KG1 (cell line): ENCODE measurements around the gene AADAC.
"Not testable (repeated sequence)": the region's sequence is repeated elsewhere in the genome, so short reads cannot be mapped to it uniquely, and the experiment has no call there.

Experiments used
- DNase-seq: peaks from one replicate; lab custom pipeline; 2025; lab: John Stamatoyannopoulos, UW

The AADAC gene, protein sequence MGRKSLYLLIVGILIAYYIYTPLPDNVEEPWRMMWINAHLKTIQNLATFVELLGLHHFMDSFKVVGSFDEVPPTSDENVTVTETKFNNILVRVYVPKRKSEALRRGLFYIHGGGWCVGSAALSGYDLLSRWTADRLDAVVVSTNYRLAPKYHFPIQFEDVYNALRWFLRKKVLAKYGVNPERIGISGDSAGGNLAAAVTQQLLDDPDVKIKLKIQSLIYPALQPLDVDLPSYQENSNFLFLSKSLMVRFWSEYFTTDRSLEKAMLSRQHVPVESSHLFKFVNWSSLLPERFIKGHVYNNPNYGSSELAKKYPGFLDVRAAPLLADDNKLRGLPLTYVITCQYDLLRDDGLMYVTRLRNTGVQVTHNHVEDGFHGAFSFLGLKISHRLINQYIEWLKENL

DNA sequence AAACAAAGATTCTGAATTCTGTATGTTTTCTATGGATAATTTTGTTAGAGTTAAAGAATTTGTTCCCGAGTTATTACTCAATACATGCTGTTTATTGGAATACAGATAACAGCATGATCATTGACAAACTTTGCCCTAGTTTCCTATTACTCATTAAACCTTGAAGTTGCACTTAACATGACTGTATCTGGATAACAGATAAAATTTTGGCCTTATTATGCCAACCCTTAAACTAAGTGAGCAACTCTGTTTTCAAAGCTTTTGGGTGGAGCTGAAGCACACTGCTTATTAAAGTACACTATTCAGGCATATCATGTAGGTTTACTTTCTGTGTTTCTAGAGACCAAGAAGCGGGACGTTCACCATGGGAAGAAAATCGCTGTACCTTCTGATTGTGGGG is at the start of gene AADAC:
TSS of gene AADAC (plus strand) at position 318 of the 400 bp plus-strand sequence. CDS start at position 365, 47 bp downstream.
- DNase-seq, result no peak

DNA sequence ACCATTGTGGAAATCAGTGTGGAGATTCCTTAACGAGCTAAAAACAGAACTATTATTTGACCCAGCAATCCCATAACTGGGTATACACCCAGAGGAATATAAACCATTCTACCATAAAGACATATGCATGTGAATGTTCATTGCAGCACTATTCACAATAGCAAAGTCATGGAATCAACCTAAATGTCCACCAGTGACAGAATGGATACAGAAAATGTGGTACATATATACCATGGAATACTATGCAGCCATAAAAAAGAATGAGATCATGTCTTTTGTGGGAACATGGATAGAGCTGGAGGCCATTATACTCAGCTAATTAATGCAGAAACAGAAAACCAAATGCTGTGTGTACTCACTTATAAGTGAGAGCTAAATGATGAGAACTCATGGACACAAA is 49.2 kb upstream of the AADAC start:
- not testable (repeated sequence) for DNase-seq

DNA sequence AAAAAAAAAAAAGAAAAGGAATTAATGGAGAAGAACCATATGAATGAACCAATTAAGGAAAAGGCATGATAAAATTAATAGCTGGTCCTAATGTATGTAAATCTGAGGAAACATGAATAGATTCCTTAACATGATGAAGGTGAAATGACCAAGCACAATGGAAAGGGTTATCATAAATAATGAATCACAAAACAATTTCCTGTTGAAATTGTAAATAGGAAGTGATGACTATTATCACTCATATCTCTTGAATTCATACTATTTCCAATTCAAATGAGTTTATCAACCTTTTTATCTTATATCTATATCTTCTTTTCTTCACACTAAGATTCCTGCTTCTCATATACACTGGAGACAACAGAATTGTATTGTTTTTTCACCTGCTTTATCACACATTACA is 48.2 kb upstream of the AADAC start:
- no peak for DNase-seq

DNA sequence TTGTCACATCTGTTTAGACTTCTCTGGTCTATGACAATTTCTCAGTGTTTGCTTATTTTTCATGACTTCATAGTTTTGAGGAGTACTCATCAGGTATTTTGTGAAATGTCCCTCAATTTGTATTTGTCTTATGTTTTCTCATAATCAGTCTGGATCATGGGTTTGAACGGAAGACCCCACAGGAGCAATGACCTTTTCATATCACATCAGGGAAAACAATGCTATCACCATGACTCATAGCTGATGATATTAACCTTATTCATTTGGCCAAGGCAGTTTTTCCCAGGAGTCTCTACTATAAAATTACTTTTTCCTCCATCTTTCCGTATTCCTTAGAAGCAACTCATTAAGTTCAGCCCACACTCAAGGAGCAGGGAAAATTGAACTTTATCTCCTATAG is 47.5 kb upstream of the AADAC start:
- no peak for DNase-seq

DNA sequence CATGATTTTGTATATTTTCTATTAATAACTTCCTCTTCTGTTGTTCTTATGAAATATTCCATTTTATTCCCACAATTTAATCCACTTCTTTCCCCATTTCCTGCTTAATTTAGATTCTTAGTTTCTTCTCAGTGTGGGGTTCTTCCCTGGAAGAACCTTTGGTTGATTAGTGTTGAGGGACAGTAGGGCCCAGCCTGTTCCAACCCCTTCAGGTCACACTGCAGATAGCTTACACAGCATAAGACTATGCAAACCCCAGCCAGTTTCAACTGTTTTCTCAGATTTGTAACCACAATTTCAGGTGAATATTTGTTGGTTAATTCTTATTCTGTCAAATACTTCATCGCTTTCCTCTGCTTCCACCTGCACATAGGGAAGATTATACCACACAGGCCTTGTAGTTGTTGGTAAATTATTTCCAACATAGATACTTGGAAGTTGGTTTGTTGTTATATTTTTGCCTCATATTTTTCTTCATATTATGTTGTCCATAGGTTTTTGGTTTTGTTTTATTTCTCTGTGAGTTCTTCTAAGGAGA is 45.5 kb upstream of the AADAC start:
- DNase-seq, result no peak

DNA sequence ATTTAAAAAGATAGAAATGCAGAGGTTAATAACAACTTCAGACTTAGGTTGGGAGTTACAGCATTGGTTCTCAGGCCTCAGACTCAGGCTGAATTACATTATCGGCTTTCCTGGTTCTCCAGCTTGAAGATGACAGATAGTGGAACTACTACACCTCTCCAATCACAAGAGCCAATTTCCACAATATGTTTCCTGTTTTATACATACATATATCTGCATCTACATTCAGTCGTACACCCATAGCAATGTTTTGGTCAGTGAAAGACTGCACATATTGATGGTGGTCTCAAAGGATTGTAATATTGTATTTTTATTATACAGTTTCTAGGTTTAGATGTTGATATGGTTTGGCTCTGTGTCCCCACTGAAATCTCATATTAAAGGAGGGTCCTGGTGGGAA is 44.7 kb upstream of the AADAC start:
- DNase-seq, result no peak

DNA sequence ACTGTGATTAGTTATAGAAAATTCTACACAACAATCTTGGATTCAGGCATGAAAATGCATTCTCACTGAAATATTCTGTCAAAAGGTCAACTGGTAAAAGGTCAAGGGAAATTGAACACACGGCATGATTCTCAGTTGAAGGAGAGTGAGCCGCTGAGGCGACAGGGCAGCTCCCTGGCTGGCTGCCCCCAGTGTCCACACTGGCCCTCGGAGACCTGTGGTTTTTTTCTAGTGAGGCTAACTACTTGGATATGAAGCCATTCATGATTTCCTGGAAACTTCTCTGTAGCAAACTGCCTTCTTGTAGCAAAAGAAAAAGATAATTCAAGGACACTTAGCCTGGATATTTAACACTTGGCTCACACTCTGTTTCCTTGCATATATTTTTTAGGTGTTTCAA is 43.0 kb upstream of the AADAC start:
- DNase-seq, result no peak

DNA sequence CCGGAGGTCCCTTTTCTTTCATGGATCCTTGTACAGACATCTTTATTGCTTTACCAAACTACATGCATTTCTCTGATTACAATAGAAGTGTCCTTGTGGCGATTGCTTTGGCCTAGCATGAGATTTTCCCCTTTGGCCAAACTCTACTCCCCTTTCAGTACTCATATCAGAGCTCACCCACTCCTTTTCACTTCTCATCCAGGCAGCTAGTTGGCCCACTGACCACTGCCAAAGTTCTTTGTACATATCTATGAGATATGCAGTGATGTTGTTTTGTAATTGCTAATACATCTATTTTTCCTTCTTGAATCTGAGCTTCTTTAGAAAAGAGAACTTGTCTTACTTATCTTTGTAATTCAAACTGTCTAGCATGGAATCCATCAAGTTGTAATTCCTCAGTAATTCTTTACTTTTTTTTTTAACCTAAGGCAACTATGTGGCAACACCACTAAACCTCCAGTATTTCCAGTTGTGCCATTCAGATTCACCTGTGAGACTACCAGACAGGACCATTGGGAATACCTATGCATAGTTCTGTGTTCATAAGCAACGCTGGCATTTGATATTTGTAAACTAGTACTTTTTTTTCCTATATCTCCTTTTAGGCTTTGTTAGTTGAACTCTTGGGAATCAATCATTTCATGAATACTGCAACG is 41.0 kb upstream of the AADAC start:
- DNase-seq, result no peak

DNA sequence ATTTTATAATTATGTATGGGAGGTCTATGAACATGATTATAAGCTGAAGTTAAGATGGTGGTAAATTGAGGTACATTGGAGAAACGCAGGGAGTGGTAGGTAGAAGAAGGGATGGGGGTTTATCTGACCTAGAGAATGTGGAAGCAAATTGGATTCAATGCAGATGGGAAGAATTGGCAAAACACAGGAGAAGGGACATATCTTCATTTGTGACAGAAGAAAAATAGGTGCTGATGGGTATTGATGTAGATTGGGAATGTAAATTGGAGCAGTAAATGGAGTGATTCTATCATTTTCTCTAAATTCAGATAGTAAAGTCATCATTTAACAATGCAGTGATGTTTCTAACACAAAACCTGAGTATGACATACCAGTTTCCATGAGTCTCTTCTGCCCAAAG is 39.7 kb upstream of the AADAC start:
- no peak for DNase-seq

DNA sequence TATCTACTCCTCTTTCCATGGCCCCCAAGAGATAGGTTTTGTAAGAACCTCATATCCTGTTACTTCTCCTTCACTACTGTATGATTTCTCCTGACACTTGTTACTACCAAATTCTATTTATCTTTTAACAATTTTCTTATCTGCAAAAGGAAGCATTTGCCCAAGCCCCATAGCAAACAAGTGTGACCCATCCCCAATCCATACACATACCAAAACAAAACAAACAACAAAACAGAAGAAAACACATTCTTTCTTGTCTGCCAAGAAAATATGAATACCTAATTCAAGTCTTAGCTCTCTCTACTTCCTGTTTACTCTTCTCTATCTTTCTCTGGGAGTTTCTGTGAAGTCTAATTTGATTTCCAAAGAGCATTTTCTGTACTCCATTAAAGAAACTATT is 39.0 kb upstream of the AADAC start:
- DNase-seq, result no peak

DNA sequence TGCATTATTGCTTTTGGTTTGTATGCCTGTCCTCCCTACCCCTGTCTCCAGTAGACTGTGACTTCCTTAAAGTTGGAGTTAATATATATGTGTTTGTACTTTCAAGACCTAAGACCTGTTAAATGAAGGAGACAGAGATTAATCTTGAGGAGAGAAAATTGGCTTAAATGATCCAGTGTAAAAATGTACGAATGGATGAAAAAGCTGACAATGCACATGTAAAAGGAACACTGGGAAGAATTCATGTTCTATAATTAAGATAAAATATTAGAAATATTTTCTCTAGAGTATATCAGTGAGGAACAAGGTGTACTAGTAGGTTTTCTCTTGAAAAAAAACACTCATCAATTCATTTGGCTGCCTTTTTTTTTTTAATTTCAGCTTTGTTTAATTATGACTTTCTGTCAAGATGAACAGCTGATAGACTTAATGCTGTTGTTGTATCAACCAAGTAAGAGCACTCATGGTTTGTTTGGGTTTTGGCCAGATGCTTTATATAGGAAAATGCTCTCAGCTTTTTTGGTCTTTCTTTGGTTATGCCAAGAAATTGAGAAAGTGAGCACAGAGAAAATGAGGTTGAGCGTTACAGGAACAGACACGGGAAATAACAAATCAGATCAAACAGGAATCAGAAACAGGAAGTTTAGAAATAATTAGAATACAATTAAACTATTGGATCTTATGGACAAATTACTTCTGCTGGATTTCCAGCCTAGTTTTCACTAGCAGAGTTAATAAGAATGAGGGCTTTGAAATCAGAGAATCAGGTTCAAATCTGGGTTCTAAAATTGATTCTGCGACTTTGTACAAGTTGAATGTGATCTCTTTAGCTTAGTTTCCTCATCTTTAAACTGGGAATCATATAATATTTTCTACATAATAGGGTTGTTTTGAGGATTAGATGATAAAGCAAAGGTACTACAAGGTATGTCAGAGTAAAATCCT is 38.3 kb upstream of the AADAC start:
- no peak for DNase-seq

DNA sequence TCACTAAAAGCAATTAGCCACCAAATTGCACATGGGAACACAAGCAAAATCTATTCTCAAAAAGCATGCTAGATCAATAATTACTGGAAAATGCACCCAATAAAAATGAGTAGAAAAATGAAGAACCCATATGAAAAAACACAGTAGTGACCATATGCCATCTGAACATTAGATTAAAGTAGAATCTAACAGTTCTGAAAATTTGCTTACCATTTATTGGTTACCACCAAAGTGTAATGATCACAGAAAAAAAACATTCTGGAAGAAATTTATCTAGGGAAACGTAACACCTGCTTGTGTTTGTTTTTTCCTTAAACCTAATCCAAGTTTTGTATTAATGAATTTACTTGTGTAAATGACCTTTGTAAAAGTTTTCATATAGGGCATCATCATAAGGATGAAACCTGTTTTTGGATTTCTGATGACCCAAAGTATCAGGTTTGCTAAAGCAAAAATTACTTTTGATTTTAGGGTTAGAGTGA is 37.6 kb upstream of the AADAC start:
- DNase-seq, result no peak

DNA sequence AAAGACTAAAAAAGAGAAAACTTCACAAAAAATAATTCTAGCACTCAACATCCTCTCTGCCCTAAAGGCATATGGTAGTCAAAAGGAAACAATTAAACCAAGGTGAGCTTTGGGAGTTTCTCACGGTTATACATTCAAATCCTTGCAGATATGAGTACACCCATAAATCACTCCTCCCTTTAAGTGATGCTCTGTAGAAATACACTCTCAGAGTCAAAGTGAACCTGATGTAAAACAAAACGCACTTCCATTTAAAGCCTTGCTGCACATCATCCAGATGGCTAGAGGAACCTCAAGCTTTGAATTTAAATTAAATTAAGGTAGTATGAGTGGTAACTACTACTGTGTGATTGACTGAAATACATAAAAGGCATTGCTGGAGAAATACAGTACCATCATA is 36.0 kb upstream of the AADAC start:
- DNase-seq, result no peak

DNA sequence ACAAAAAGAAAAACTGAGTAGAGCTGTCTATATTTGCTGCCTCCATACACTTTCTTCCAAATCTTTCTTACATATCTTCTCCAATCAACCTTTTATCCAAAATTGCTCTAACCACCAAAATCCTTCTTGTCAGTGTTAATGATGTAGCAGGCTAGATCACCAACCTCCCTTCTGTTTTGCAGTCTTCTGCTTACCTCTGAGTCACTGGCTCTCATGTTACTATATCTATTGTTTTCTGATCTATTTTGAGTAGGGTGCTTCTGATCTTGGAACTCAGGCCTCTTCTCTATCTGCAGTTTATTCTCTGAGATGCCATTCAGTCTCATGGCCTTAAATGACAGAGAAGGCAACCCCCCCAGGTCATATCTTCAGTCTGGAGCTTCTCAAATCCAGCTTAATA is 26.3 kb upstream of the AADAC start:
- DNase-seq, result no peak

DNA sequence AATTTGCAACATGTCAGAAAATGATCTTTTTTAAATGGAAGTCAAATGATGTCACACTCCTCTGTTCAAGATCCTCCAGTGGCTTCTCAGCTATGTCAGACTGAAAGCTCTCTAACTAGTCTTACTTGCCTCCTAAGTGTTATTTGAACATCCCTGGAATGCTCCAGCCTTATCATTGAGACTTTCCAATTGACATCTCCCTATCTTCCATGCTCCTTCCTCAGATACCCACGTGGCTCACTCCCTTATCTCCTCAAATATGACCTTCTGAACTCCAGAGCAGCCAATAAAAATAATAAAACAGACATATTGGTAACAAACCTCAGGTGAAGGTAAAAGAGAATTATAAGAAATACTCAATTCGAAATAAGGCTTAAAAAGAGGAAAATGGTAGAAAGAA is 25.5 kb upstream of the AADAC start:
- no peak for DNase-seq

DNA sequence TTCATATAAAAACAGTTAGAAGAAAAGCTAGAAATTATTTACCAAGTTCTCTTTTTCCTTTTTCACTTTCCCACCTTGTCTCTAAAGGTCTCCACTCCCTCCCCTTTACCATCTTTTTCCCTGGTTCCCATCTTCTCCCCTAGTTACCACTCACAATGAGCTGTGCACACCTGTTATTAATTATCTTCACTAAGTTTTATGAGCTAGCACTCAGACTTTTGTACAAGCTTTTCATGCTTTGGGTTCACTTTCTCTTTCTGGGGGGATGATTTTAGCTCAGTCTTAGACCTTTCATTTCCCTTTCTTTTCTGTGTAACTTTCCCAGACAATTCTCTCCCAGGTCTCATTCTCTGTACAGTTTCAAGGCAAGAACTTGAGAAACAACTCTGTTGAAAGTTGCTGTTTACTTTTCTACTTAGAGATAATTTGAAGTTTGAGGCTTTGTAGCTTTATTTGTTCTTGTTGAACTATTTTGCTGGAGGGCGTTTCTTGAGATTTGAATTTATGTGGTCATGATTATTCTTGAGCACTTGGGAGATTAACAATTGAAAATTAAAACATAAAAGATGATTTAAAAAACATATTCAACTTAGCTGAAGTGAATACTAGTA is 24.0 kb upstream of the AADAC start:
- DNase-seq, result no peak

DNA sequence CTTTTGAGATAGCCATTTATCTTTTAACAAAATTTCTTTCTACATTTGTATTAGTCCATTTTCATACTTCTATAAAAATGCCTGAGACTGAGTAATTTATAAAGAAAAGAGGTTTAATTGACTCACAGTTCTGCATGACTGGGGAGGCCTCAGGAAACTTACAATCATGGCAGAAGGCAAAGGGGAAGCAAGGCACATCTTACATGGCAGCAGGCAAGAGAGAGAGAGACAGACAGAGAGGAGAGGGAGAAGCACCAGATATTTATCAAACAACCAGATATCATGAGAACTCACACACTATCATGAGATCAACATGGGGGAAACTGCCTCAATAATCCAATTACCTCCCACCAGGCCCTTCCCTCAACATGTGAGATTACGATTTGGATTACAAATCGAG is 23.2 kb upstream of the AADAC start:
- not testable (repeated sequence) for DNase-seq

DNA sequence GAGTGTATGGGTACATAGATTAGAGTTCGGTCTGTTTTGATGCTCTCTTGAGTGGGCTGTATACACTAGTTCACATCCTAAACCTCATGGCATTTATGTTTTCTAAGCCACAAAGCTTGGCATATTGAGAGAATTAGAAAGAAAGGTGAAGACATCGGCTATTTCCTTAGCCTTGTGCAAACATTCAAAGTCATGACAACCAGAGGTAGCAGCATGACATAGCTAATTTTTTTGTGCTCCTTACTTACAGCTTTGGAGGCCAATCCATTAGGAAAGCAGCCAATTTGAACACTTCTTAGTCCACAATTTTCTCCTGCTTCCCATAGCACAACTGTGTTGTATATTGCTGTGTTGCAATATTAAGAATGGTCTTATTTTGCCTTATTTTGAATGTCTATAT is 21.5 kb upstream of the AADAC start:
- no peak for DNase-seq

DNA sequence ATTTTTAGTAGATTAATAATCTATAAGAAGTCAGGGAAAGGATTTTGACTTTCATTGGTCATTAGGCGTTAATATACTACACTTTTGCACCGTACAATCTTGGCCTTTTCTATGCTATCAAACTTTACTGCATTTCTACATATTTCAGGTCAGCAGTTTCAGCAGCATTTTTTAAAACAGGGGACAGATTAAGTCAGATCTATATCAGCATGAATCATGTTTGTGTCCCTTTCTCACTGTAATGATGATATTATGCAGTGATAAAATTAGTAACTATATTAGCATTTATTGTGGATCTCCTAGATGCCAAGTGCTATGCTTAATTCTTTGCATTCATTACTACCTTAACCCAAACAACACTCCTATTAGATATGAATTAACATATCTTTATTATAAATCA is 20.3 kb upstream of the AADAC start:
- no peak for DNase-seq

DNA sequence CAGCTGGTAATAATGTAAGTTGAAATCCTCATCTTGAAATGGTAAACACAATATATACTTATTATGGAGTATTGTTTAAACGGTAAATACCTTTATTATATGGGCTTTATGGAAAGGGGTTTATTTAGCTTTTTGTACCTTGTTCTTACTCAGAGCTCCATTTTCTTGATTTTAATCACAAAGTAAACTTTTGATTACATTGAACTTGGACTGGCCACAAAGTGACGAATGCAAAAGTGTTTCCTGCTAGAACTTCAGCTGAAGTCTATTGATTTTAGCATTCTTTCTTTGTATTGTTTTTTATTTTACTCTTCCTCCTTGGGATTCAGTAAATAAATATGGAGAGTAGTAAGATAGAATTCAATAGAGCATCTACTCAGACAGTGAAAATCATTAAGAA is 19.8 kb upstream of the AADAC start:
- no peak for DNase-seq

DNA sequence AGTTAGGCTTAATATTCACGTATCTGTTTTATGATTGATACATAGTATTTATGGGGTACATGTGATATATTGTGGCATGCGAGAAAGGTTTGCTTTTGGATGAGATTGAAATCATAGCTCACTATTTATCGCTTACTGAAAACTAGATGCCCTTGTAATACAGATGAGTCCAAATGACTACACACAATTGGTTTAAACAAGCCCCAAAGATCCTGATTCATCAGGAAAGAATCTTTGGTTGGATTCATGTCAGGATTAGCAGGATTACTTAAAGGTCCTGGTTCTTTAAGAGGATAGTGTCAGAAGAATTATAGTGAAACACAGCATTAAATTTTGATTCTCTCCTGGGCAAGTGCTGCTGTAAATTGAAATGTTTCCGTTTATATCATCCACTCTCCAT is 18.6 kb upstream of the AADAC start:
- DNase-seq, result no peak
